Hepatic stellate cell (primary cell): ENCODE measurements around the gene MCM6.
"Not testable (repeated sequence)": the region's sequence is repeated elsewhere in the genome, so short reads cannot be mapped to it uniquely, and the experiment has no call there.

ENCODE experiments used
- DNase-seq: peaks from one replicate; pipeline ENCODE4 v3.0.0; 2011; ENCODE audit warnings: low spot score

The MCM6 gene

GRCh38 chr2:135821190-135821589 lies 55.1 kb downstream of the MCM6 start:
- DNase-seq: no peak

DNA sequence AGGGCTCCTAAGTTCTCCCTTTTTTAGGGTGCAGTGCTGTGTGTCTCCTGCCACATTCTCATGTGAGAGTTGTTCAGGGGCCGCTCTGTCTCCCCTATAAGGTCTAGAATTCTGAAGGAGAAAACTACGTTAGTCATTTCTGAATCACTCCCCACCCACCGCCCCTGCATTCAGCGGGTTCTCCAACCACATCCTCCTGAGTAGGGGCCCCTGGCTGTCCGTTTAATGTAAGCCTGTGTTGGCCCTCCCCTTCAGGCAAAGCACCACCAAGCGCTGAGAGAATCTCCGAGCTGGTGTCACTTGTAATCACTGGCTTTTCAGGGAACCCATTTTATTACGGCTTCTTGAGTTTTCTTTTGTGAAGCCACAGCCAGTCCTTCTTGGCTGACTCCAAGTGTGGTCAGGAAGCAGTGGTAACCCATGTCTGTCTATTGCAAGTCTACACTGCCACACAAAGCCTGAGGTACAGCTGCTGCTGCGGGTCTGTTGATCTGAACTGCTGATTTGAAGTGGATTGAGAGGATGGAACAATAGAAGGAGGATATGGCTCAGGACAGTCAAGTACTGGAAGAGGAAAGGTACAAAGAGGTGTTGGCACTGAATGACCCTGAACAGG lies 56.1 kb downstream of the MCM6 start:
- DNase-seq: peak; percentile 25

- DNase-seq: peak; percentile 48
These were observed 57.2 kb downstream of the MCM6 start for GRCh38 chr2:135818937-135819610.

- DNase-seq: peak; percentile 29
These were observed 58.3 kb downstream of the MCM6 start for GRCh38 chr2:135817951-135818350.

- DNase-seq: no peak
These were observed 58.8 kb downstream of the MCM6 start for GRCh38 chr2:135817466-135817865.

DNA sequence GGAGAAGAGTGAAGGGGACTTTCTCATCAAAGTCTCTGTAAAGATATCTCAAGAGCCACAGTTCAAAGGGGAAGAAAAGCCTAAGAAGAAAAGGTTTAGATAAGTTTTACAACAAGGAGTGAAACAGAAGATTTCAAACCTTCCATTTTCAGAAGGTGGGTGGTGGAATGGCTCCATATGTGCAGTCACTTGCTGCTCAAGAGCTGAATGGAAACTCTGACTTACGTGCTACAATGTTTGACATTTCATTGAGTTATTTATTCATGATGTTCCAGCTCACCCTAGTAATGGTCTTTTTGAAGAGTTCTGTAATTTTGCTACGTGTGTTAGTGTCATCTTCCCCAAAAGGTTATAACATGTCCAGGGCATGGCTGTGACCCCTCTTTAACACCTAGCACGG lies 61.0 kb downstream of the MCM6 start:
- no peak for DNase-seq

DNA sequence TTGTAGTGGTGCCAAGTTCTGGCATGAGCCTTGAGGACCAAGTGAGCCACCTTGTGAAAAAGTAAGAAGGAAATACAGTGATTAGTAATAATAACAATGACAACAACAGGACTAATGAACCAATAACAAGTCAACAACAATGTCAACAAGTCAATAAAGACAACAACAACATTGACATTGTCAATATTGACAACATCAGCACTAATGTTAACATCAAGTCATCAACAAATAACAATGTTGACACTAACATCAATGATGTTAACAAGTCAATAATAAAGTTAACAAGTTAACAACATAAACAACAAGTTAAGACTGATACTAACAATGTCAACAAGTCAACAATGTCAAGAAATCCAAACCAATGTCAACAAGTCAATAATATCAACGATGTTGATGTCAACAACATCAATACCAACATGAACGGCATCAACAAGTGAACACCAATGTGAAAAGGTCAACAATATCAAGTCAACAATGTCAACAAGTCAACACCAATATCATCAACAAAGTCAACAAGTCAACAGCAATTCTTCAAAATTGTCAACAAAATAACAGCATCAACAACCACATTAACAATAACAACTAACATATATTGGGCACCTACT lies 63.2 kb downstream of the MCM6 start:
- DNase-seq: no peak

DNA sequence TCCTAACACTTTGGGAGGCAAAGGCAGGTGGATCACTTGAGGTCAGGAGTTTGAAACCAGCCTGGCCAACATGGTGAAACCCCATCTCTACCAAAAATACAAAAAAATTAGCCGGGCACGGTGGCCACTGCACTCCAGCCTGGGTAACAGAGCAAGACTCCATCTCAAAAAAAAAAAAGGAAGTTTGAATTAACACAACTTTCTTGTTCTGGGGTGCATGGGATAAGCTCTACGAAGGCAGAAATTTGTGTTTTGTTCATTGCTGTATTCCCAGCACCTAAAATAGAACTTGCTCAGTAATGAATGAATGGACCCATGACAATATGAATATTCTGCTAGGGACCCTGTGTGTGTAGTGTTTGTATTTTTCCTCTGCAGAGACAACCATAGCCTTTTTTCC lies 68.4 kb downstream of the MCM6 start:
- not testable (repeated sequence) for DNase-seq

GRCh38 chr2:135803278-135803677 lies 73.0 kb downstream of the MCM6 start:
- no peak for DNase-seq

DNA sequence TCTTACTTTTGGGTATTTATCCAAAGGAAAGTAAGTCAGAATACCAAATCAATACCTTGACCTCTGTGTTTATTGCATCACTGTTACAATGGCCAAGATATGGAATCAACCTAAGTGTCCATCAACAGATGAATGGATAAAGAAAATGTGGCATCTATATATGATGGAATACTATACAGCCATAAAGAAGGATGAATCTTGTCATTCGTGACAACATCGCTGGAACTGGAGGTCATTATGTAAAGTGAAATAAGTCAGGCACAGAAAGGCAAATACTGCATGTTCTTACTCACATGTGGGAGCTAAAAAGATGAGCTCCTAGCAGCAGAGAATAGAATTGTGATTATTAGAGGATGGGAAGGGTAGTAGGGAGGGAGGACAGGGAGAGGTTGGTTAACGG lies 73.9 kb downstream of the MCM6 start:
- DNase-seq: no peak

DNA sequence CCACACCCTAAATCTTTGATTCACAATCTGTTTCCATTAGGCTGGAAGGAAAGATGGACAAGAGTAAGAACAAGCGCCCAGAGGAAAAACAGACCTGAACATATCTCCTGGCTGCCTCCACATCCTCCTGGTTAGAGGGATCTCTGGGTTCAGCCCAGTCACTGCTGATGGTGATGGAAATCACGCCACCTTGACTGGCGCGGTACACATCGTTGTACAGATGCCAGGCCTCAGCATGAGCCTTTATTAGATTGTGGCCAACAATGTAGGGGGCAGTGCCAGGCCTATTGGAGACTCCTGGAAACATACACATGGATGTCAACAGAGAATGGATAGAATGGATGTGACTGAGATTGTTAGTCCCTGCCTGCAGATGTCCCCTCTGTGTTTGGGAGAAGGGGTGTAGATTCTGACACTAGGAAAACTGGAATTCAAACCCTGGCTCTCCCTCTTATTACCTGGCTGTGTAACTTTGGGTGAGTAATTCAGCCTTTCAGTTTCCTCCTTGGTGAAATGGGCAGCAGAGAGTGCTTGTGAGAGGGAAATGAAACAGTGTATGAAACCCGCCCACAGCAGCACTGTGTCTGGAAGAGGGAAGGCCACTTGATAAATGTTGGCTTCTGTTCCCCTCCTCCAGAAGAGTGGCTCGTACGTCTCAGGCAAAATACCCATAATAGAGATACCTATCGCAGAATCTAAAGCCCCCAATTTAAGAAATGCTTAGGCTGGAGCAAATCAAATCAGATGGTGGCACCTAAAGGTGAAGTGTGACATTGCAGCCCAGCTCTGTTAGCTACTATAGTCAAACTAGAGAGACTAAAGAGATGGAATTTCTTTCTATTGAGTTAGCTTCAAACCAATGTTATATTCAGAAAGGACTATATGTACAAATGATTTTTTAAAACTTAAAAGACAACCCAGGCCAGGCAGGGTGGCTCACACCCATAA lies 75.5 kb downstream of the MCM6 start:
- DNase-seq: no peak

DNA sequence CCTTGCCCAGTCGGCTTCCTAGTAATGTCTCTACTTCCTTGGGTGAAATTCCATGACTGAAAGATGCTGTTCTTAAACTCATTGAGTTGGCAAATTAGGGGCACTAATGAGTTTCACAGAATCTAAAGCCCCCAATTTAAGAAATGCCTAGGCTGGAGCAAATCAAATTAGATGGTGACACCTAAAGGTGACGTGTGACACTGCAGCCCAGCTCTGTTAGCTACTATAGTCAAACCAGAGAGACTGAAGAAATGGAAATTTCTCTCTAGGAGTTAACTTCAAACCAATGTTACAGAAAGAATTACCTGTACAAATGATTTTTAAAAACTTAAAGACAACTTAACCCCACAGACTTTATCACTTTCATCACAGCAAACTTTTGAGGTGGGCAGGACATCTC lies 76.5 kb downstream of the MCM6 start:
- no peak for DNase-seq

DNA sequence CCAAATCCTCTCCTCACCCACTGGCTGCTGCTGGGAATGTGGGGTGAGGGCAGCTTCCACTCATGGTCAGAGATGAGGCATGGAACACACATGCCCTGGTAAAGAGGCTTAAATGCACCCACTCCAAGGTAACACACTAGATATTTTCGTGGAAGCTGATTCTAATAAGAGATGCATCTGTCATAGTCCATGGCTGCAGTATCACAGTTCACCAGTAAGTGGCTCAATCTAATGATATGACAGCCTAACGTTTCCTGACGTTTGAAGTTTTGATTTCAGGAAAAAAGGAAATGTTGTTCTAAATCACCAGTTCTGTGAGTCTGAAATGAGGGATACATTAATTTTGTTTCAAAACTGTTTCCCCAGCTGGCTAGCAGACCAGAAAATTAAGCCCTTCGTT lies 77.5 kb downstream of the MCM6 start:
- peak; percentile 34 for DNase-seq

- DNase-seq: no peak
These were observed 78.0 kb downstream of the MCM6 start for GRCh38 chr2:135798275-135798705.

- DNase-seq: peak; percentile 86
These were observed 78.6 kb downstream of the MCM6 start for GRCh38 chr2:135797497-135798274.

DNA sequence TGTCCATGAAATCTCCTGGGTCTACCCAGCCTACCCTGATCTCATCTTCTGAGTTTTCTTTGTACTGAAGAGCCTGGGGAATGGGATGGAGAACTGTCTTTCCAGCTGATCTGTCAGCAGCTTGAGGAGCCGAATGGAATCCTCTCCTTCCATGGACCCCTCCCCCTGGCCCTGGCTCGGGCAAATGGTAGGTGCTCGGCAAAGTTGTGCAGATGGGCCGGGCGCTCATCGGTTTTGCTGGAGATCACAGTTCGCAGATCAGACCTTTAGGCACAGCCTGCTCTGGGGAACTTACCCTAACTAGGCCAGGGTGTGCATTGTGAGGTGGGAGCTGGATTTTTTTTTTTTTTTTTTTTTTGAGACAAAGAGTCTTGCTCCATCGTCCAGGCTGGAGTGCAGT lies 79.6 kb downstream of the MCM6 start:
- DNase-seq: no peak

- DNase-seq: not testable (repeated sequence)
These were observed 80.6 kb downstream of the MCM6 start for GRCh38 chr2:135795641-135796040.

- DNase-seq: no peak
These were observed 83.7 kb downstream of the MCM6 start for GRCh38 chr2:135792401-135793150.

- DNase-seq: no peak
These were observed 84.6 kb downstream of the MCM6 start for GRCh38 chr2:135791418-135792190.

- DNase-seq: no peak
These were observed 85.8 kb downstream of the MCM6 start for GRCh38 chr2:135790423-135790822.
